ENCODE measurements around the gene VPS72.
"Not testable (repeated sequence)": the region's sequence is repeated elsewhere in the genome, so short reads cannot be mapped to it uniquely, and the experiment has no call there.

The VPS72 gene

DNA sequence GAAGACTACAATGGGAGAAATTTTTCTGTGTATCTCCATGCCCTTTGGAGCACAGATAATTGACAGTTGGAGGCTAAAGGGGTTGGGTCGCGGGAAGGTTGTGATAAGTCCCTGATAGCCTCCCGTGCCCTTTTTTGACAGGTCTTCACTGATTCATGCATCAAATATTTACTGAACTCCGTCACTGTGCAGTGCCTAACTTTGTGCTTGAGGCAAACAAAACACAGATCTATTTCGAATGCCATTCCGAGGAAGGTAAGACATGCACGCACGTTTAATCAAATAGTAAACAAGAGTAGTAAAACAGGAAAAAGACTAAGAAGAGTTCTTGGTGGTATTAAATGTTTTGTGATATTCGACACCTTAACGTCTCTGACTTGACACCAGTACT is 7.9 kb upstream of the VPS72 start:
- H3K9me3 ChIP-seq (ENCODE audit: control extremely low read depth in 1 of 5, control insufficient read depth in 4 of 5, insufficient read depth in 2 of 5, low read depth in 1 of 5, low read length in 4 of 5) = no peaks in the 10 kb centered on the region
- no peak for DNase-seq
- H3K27me3 ChIP-seq (replicated peaks in 2 of 5; ENCODE audit: control insufficient read depth in 4 of 5, insufficient read depth in 5 of 5, low read length in 4 of 5) = no peaks in the 10 kb centered on the region
- H3K36me3 ChIP-seq (ENCODE audit: control insufficient read depth in 4 of 4, insufficient read depth in 4 of 4, low read length in 3 of 4) = peaks cover 0 to 3% (median 2%) of the 10 kb centered on the region in 4 experiments
- 28% methylated on average over 10 of the region's 10 CpGs for WGBS (ENCODE audit: insufficient coverage)
- ChIA-PET POLR2A (no interaction called here), CTCF (interaction anchor here (1.1 to 7.7 kb wide), 2 partner anchors 41 to 53 kb away, joined by 4 to 52 read pairs; partner anchors contain the start of gene TNFAIP8L2)
- peaks cover 15 to 42% (median 34%) of the 10 kb centered on the region in 4 experiments for H3K4me1 ChIP-seq (ENCODE audit: control extremely low read depth in 1 of 4, control insufficient read depth in 4 of 4, insufficient read depth in 4 of 4, low read length in 3 of 4)
- H3K27ac ChIP-seq (ENCODE audit: insufficient read depth in 1 of 2, low read depth in 1 of 2, low read length in 2 of 2, poor library complexity in 1 of 2, severe bottlenecking in 2 of 2) = peak overlapping the region in 1 of 2 experiments; percentile 92
- peak overlapping the region; percentile 80 to 100 (median 98) for H3K4me3 ChIP-seq (ENCODE audit: control insufficient read depth in 1 of 7, extremely low read depth in 1 of 7, insufficient read depth in 4 of 7, low read depth in 2 of 7, low read length in 6 of 7)

GRCh38 chr1:151196292-151196800 is 6.3 kb upstream of the VPS72 start:
- H3K4me1 ChIP-seq (ENCODE audit: control extremely low read depth in 1 of 4, control insufficient read depth in 4 of 4, insufficient read depth in 4 of 4, low read length in 3 of 4) = peaks cover 11 to 27% (median 20%) of the 10 kb centered on the region in 4 experiments
- CTCF ChIA-PET = interaction anchor here (0.6 to 7.7 kb wide), 2 partner anchors 54 to 283 kb away, joined by 3 to 52 read pairs; no protein-coding TSS in a partner anchor
- no peak overlapping the region for H3K27ac ChIP-seq (ENCODE audit: insufficient read depth in 1 of 2, low read depth in 1 of 2, low read length in 2 of 2, poor library complexity in 1 of 2, severe bottlenecking in 2 of 2)
- H3K36me3 ChIP-seq (ENCODE audit: control insufficient read depth in 4 of 4, insufficient read depth in 4 of 4, low read length in 3 of 4) = no peaks in the 10 kb centered on the region
- POLR2A ChIA-PET = no interaction called here
- 42% methylated on average over 2 of the region's 14 CpGs for WGBS (ENCODE audit: insufficient coverage)
- H3K9me3 ChIP-seq (ENCODE audit: control extremely low read depth in 1 of 5, control insufficient read depth in 4 of 5, insufficient read depth in 2 of 5, low read depth in 1 of 5, low read length in 4 of 5) = no peaks in the 10 kb centered on the region
- H3K27me3 ChIP-seq (replicated peaks in 2 of 5; ENCODE audit: control insufficient read depth in 4 of 5, insufficient read depth in 5 of 5, low read length in 4 of 5) = peaks cover 0 to 3% (median 0%) of the 10 kb centered on the region in 5 experiments
- peak; percentile 83 to 86 (median 85) for DNase-seq
- peak overlapping the region in 2 of 7 experiments; percentile 11 to 57 for H3K4me3 ChIP-seq (ENCODE audit: control insufficient read depth in 1 of 7, extremely low read depth in 1 of 7, insufficient read depth in 4 of 7, low read depth in 2 of 7, low read length in 6 of 7)

GRCh38 chr1:151194894-151195594 is 5.0 kb upstream of the VPS72 start:
- CTCF ChIA-PET = interaction anchor here (1.0 to 7.7 kb wide), 4 partner anchors 17 to 95 kb away, joined by 3 to 52 read pairs (median 4); no protein-coding TSS in a partner anchor
- H3K4me1 ChIP-seq (ENCODE audit: control extremely low read depth in 1 of 4, control insufficient read depth in 4 of 4, insufficient read depth in 4 of 4, low read length in 3 of 4) = peaks cover 11 to 24% (median 16%) of the 10 kb centered on the region in 4 experiments
- DNase-seq; H3K9me3 ChIP-seq (ENCODE audit: control extremely low read depth in 1 of 5, control insufficient read depth in 4 of 5, insufficient read depth in 2 of 5, low read depth in 1 of 5, low read length in 4 of 5); H3K36me3 ChIP-seq (ENCODE audit: control insufficient read depth in 4 of 4, insufficient read depth in 4 of 4, low read length in 3 of 4); H3K27me3 ChIP-seq (replicated peaks in 2 of 5; ENCODE audit: control insufficient read depth in 4 of 5, insufficient read depth in 5 of 5, low read length in 4 of 5); H3K27ac ChIP-seq (ENCODE audit: insufficient read depth in 1 of 2, low read depth in 1 of 2, low read length in 2 of 2, poor library complexity in 1 of 2, severe bottlenecking in 2 of 2); H3K4me3 ChIP-seq (ENCODE audit: control insufficient read depth in 1 of 7, extremely low read depth in 1 of 7, insufficient read depth in 4 of 7, low read depth in 2 of 7, low read length in 6 of 7): not testable (repeated sequence)
- WGBS (ENCODE audit: insufficient coverage) = 95% methylated on average over 8 of the region's 17 CpGs
- POLR2A ChIA-PET = interaction anchor here (0.7 kb wide), 1 partner anchor 133 kb away, joined by 3 read pairs; no protein-coding TSS in a partner anchor

DNA sequence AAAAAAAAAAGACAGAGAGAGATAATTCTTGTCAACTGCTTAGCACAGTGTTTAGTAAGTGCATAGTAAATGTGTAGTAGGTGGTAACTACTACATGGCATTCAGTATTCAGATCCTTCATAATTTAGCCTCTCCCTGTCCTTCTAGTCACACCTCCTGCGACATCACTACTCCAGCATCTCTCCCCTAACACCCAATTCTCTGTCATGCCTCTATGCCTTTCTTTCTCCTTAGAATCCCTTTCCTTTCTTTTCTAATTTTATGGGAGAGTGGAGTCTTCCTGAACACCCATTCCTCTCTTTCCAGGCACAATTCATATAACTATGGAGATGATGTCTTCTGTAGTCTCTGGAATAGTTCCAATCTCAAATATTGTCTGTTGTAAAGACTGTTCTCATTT is 3.9 kb upstream of the VPS72 start:
- WGBS (ENCODE audit: insufficient coverage) = no CpG with 5 or more reads among the region's 1 CpG
- Histone ChIP-seq H3K36me3 (ENCODE audit: control insufficient read depth in 4 of 4, insufficient read depth in 4 of 4, low read length in 3 of 4) (no peaks in the 10 kb centered on the region), H3K9me3 (ENCODE audit: control extremely low read depth in 1 of 5, control insufficient read depth in 4 of 5, insufficient read depth in 2 of 5, low read depth in 1 of 5, low read length in 4 of 5) (no peaks in the 10 kb centered on the region), H3K4me3 (ENCODE audit: control insufficient read depth in 1 of 7, extremely low read depth in 1 of 7, insufficient read depth in 4 of 7, low read depth in 2 of 7, low read length in 6 of 7) (no peak overlapping the region), H3K4me1 (ENCODE audit: control extremely low read depth in 1 of 4, control insufficient read depth in 4 of 4, insufficient read depth in 4 of 4, low read length in 3 of 4) (peaks cover 5 to 19% (median 12%) of the 10 kb centered on the region in 4 experiments), H3K27me3 (replicated peaks in 2 of 5; ENCODE audit: control insufficient read depth in 4 of 5, insufficient read depth in 5 of 5, low read length in 4 of 5) (peaks cover 0 to 3% (median 0%) of the 10 kb centered on the region in 5 experiments), H3K27ac (ENCODE audit: insufficient read depth in 1 of 2, low read depth in 1 of 2, low read length in 2 of 2, poor library complexity in 1 of 2, severe bottlenecking in 2 of 2) (no peak overlapping the region)
- no peak for DNase-seq
- POLR2A ChIA-PET = no interaction called here
- CTCF ChIA-PET = interaction anchor here (0.6 to 7.7 kb wide), 2 partner anchors 57 to 409 kb away, joined by 3 to 52 read pairs; no protein-coding TSS in a partner anchor

DNA sequence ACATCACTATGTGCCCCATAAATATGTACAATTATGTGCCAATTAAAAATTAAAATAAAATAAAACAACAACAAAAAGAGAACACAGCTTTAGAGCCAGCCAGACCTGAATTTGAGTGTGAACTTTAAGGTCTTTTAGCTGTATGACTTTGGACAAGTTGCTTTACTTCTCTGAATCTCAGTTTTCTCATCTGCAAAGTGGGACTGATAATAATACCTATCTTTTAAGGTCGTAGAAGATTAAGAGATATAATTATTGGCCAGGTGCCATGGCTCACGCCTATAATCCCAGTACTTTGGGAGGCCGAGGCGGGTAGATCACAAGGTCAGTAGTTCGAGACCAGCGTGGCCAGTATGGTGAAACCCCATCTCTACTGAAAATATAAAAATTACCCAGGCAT is 3.3 kb upstream of the VPS72 start:
- H3K9me3 ChIP-seq (ENCODE audit: control extremely low read depth in 1 of 5, control insufficient read depth in 4 of 5, insufficient read depth in 2 of 5, low read depth in 1 of 5, low read length in 4 of 5) = no peaks in the 10 kb centered on the region
- H3K36me3 ChIP-seq (ENCODE audit: control insufficient read depth in 4 of 4, insufficient read depth in 4 of 4, low read length in 3 of 4) = no peaks in the 10 kb centered on the region
- peaks cover 0 to 3% (median 0%) of the 10 kb centered on the region in 5 experiments for H3K27me3 ChIP-seq (replicated peaks in 2 of 5; ENCODE audit: control insufficient read depth in 4 of 5, insufficient read depth in 5 of 5, low read length in 4 of 5)
- 79% methylated on average over 4 of the region's 6 CpGs for WGBS (ENCODE audit: insufficient coverage)
- peaks cover 8 to 25% (median 16%) of the 10 kb centered on the region in 4 experiments for H3K4me1 ChIP-seq (ENCODE audit: control extremely low read depth in 1 of 4, control insufficient read depth in 4 of 4, insufficient read depth in 4 of 4, low read length in 3 of 4)
- ChIA-PET CTCF (interaction anchor here (0.6 to 7.7 kb wide), 3 partner anchors 57 to 410 kb away, joined by 3 to 52 read pairs (median 3); no protein-coding TSS in a partner anchor), POLR2A (no interaction called here)
- DNase-seq = no peak
- no peak overlapping the region for H3K27ac ChIP-seq (ENCODE audit: insufficient read depth in 1 of 2, low read depth in 1 of 2, low read length in 2 of 2, poor library complexity in 1 of 2, severe bottlenecking in 2 of 2)
- no peak overlapping the region for H3K4me3 ChIP-seq (ENCODE audit: control insufficient read depth in 1 of 7, extremely low read depth in 1 of 7, insufficient read depth in 4 of 7, low read depth in 2 of 7, low read length in 6 of 7)

DNA sequence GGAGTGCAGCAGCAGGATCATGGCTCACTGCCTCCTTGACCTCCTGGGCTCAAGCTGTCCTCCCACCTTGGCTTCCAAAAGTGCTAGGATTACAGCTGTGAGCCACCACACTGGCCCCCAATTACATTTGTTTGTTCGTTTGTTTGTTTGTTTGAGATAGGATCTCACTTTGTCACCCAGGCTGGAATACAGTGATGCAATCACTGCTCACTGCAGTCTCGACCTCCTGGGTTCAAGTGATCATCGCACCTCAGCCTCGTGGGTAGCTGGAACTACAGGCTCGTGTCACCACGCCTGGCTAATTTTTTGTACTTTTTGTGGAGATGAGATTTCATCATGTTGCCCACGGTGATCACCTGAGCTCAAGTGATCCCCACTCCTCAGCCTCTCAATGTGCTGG is 2.0 kb upstream of the VPS72 start:
- H3K27me3 ChIP-seq (replicated peaks in 2 of 5; ENCODE audit: control insufficient read depth in 4 of 5, insufficient read depth in 5 of 5, low read length in 4 of 5) = peaks cover 0 to 3% (median 0%) of the 10 kb centered on the region in 5 experiments
- H3K4me3 ChIP-seq (ENCODE audit: control insufficient read depth in 1 of 7, extremely low read depth in 1 of 7, insufficient read depth in 4 of 7, low read depth in 2 of 7, low read length in 6 of 7) = no peak overlapping the region
- H3K9me3 ChIP-seq (ENCODE audit: control extremely low read depth in 1 of 5, control insufficient read depth in 4 of 5, insufficient read depth in 2 of 5, low read depth in 1 of 5, low read length in 4 of 5) = no peaks in the 10 kb centered on the region
- peaks cover 3 to 19% (median 11%) of the 10 kb centered on the region in 4 experiments for H3K4me1 ChIP-seq (ENCODE audit: control extremely low read depth in 1 of 4, control insufficient read depth in 4 of 4, insufficient read depth in 4 of 4, low read length in 3 of 4)
- no peak overlapping the region for H3K27ac ChIP-seq (ENCODE audit: insufficient read depth in 1 of 2, low read depth in 1 of 2, low read length in 2 of 2, poor library complexity in 1 of 2, severe bottlenecking in 2 of 2)
- no peak for DNase-seq
- CTCF ChIA-PET = interaction anchor here (7.7 kb wide), 1 partner anchor 58 kb away, joined by 52 read pairs; no protein-coding TSS in a partner anchor
- POLR2A ChIA-PET = interaction anchor here (0.6 kb wide), 1 partner anchor 14 kb away, joined by 3 read pairs; no protein-coding TSS in a partner anchor
- peaks cover 0 to 2% (median 0%) of the 10 kb centered on the region in 4 experiments for H3K36me3 ChIP-seq (ENCODE audit: control insufficient read depth in 4 of 4, insufficient read depth in 4 of 4, low read length in 3 of 4)
- WGBS (ENCODE audit: insufficient coverage) = 93% methylated on average over 7 of the region's 7 CpGs
